GM18867 (cell line): ENCODE measurements around the gene KLHL18.

Source experiments
- ATAC-seq: cut with Tn5 transposase; IDR thresholded peaks from one replicate; pipeline ENCODE4 v1.9.1; 2021; ENCODE audit warnings: mild to moderate bottlenecking, moderate library complexity; ENCODE audit not compliant: unreplicated experiment

The KLHL18 gene

DNA sequence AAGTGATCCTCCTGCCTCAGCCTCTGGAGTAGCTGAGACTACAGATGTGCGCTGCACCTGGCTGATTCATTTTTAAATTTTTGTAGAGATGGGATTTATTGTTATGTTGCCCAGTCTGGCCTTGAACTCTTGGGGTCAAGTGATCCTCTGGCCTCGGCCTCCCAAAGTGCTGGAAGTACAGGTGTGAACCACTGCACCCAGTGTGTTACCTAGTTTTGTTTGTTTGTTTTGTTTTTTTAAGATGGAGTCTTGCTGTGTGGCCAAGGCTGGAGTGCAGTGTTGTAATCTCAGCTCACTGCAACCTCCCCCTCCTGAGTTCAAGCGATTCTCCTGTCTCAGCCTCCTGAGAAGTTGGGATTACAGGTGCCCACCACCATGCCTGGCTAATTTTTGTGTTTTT, 110.2 kb downstream of the KLHL18 start:
- no peak for ATAC-seq

DNA sequence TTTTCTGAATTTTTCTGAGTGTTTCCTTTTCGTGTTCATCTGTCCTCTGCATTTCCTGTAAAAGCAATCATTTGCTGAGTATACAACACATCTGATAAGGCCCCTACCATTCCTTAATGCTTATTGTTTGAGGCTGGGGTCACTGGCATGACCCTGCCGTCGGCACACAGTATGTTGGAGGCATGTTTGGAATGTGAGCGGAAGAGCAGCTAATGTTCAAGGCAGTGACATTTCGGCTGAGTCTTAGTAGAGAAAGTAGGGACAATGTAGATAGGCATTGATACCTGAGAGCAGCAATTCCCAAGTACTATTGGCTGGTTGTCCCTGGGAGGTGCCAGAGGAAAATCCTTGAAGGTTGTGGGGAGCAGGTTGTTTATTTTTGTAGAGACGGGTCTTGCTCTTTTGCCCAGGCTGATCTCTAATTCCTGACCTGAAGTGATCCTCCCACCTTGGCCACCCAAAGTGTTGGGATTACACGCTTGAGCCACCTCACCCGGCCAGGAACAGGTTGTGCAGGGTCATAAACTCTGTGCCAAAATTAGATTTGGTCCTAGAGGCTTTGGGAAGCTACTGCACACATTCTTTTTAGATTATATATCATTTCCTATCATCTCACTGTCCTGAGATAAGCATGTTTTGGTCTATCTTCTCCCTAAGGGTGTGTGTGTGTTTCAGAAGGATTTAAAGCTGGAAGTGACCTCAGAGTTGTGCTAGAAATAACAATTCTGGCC, 111.6 kb downstream of the KLHL18 start:
- no peak for ATAC-seq

DNA sequence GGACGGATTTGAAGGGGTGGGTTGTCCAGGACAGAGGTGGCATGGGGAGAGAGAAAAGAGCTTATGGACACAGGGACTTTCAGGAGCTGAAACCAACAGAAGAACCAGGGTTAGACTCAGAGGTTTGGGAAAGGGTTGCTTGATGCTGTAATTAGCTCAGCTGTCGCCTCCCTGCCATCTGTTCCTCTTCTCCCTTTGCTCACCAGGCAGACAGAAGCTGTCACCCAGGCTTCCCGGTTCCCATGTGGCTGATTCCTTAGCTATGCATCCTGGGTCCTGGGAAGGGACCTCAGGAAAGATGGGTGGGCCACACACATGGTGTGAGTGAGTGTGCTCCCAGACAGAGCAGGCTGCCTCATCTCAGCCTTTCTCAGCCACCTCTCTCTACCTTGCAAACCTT, 112.1 kb downstream of the KLHL18 start:
- no peak for ATAC-seq
